T-helper 9 cell (primary cell): Measurements from ENCODE around the gene CYTH1.

Experiments
- DNase-seq: peaks from one replicate; pipeline ENCODE4 v3.0.0-alpha.2; 2020
- total RNA-seq, 2 donors: gene quantifications; one replicate each; lab custom pipeline; 2026; lab: John Stamatoyannopoulos, UW

The CYTH1 gene, protein sequence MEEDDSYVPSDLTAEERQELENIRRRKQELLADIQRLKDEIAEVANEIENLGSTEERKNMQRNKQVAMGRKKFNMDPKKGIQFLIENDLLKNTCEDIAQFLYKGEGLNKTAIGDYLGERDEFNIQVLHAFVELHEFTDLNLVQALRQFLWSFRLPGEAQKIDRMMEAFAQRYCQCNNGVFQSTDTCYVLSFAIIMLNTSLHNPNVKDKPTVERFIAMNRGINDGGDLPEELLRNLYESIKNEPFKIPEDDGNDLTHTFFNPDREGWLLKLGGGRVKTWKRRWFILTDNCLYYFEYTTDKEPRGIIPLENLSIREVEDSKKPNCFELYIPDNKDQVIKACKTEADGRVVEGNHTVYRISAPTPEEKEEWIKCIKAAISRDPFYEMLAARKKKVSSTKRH
- 532 to 727 reads per million in 2 donors for total RNA-seq

GRCh38 chr17:78781893-78782304 is at the start of gene CYTH1:
TSS of gene CYTH1 (minus strand) at chr17:78782273. CDS start at chr17:78782223, 50 bp downstream.
- no peak for DNase-seq

GRCh38 chr17:78829477-78829876 is 47.4 kb upstream of the CYTH1 start:
- no peak for DNase-seq

GRCh38 chr17:78828470-78829185 is 46.6 kb upstream of the CYTH1 start:
- DNase-seq = no peak

DNA sequence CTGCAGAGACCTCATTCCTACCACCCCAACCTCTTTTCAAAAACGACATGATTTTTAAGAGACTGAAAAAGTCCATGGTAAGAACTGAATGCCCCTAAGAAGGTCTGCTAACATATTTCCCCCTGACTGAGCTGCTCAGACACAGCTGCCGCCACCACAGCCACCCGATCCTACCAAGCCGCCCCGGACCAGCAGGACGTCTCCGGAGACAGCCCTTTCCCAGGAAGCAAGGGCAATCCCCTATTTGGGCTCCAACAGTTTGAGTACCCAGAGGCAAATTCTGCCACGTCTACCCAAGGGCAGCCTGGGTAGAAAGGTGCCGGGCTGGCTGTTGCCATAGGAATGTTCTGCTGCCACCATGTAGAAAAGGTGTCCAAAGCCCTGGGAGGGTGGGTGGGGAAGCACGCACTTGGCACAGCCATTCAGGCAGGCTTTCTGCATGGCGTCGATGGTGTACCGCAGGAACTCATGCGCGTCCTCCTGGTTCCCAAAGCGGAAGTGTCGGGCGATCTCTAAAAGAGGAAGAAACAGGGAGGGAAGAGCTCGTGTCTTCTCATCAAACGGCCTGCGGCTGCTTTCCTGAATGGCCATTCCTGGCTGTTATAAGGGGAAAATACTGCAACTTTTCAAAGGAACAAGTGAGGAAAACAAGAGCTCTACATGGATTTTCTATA is 44.9 kb upstream of the CYTH1 start:
- DNase-seq = no peak

DNA sequence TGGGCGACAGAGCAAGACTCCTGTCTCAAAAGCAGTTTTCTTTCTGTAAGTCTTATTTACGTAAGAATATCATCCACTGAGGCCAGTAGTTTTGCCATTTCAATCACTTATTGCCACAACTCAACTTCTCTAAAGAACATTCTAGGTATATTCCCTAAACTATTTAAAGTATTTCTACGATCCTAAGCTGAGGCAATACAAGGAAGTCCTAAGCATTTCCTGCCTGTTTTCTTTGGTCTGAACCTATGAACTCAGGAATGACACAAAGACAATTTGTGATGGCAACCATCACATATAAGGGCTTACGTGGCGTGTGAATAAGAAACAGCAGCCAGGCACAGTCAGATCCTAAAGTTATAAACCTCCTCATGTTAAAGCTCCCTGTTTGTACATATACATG is 44.3 kb upstream of the CYTH1 start:
- no peak for DNase-seq

- DNase-seq = no peak
These were observed 43.6 kb upstream of the CYTH1 start for GRCh38 chr17:78825696-78826095.

- no peak for DNase-seq
These were observed 42.2 kb upstream of the CYTH1 start for GRCh38 chr17:78824240-78824639.

DNA sequence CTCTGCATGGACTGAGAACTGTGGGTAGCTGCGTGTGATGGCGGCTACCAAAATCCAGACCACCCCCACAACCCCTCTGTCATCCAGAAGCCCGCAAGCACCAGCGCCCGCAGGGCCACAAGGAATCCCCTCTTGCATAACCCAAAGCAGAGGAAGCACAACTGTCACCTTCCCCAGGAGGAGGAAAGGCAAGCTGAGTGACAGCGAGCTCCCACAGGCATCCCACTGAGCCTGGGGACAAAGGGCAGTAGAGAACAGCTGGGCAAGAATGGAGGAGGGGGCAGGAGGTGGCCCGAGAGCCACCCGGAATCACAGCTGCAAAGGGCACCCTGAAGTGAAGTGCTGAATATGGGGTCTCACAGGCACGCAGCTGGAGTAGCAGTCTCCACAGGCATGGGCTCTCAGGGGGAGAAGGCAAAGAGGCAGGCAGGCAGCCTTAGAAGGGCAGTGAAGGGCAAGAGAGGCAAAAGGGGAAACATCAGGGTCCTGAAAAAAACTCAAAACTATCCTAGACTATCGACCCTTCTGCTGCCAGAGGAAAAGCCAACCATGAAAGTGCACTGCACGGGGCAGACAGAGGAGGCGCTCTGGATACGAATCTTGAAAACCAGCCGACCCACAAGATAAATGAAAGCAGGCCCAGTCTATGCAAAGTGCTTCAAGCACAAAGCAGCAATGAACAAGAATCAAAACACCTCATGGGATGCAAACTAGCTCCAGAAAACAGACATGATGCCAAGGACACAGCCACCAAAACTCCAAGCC is 41.4 kb upstream of the CYTH1 start:
- no peak for DNase-seq

- DNase-seq = no peak
These were observed 40.5 kb upstream of the CYTH1 start for GRCh38 chr17:78822552-78822951.

DNA sequence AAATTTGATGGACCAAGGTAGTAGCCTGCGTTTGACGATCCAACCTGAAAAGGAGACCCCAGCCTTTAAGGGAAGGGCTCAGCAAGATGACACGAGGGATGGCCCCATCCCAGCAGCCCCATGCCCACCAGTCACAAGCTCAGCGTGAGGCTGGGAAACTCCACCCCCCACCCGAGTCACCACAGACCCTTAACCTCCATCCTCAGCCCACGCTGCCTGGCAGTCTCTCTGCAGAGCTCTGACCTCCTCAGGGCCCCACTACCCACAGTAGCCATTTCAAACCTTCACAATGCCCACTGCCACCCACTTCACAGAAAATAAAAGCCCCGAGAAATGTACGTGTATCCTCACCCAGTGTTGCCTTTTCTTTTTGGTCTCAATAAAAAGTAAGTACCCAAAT is 39.9 kb upstream of the CYTH1 start:
- DNase-seq = no peak

GRCh38 chr17:78820841-78821240 is 38.8 kb upstream of the CYTH1 start:
- no peak for DNase-seq

GRCh38 chr17:78819806-78820792 is 38.0 kb upstream of the CYTH1 start:
- DNase-seq = no peak

- no peak for DNase-seq
These were observed 37.3 kb upstream of the CYTH1 start for GRCh38 chr17:78819402-78819801.

GRCh38 chr17:78818932-78819331 is 36.9 kb upstream of the CYTH1 start:
- peak; percentile 49 for DNase-seq

GRCh38 chr17:78818152-78818846 is 36.2 kb upstream of the CYTH1 start:
- DNase-seq = no peak

DNA sequence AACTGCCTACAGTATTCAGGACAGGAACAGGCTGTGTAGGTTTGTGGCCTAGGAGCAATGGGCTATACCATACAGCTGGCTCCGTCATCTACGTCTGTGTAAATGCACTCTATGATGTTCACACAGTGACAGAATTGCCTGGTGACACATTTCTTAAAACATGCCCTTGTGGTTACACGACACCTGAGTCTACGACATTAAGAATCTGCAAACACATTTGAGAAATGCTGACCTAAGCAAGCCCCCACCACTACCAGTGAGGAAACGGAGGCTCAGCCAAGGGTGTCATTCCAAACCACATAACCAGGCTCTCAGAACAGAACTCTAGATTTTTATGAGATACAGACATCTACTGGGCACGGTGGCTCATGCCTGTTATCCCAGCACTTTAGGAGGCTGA is 35.0 kb upstream of the CYTH1 start:
- DNase-seq = peak; percentile 63

DNA sequence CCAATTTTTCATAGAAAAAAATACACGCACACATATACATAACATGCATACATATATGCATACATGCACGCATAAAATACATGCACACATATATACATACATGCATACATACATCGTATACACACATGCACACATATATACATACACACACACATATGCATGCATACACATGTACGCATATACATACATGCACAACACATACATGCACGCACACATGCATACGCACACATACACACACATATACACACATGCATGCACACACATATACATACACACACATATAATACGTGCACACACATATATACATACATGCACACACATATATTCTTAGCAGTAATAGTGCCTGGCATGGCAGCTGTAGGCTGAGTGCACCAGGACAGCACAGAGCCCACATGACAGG is 33.6 kb upstream of the CYTH1 start:
- no peak for DNase-seq

DNA sequence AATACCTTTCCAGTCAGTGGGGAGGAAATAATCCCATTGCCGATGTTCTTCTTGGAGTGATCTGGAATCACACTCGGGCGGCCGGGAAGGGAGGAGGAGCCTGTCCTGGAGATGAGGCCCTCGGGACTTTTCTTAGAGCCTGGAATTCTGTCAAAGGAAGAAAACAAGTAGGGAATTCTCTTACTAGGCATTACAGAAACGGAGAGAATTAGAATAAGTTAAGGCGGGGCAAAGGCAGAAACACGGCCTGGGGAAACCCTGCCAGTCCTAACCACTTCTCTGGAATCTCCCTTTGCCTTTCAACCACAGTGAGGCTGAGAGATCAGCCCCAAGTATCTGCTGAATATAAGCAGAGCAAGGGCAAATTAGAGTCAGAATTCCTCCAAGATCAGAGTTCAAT is 30.8 kb upstream of the CYTH1 start:
- DNase-seq = no peak

- DNase-seq = no peak
These were observed 26.1 kb upstream of the CYTH1 start for GRCh38 chr17:78808163-78808562.

DNA sequence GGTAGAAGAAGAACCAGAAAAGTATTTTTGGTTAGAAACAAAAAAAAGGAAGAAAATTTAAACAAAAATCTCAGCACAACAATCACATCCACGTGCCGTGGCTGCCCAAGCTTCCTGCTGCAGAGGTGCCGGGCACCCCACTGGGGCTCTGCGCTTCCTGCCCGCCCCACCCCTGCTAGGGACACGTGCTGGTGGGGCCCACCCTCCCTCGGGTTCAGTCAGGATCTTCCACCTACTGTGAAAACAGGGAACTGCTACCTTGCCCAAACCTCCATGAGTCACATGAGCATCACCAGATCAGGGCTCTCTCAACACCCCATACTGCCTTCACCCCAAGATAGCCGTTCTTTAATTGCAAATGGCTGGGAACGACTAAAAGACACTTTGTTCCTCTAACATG is 24.4 kb upstream of the CYTH1 start:
- peak; percentile 64 for DNase-seq

DNA sequence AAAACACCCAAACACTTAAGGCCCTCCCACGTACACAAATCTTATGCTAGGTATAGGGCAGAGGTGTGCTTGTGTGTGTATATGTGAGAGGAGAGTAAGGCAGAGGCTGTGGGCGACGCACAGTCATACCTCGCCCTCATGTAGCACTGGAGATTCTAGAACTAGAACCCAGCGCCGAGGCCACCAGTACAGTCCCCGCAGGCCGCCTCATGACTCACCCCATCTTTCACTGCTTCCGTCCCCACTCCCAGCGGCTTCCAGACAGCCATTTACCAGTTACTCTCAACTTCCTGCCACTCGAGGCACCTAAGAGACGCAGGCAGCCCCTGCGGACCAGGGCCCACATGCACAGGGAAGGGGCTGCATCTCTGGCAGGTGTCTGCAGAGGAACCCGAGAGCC is 23.2 kb upstream of the CYTH1 start:
- DNase-seq = peak; percentile 73
